Stomach (tissue), 4 donors: ENCODE results near the gene KCNK1.

Source experiments
- EP300 ChIP-seq: sonication (generic); formaldehyde crosslinking; IDR thresholded peaks from one replicate; pipeline ENCODE4 v1.6.1; 2017; ENCODE audit warnings: antibody characterized with exemption
- POLR2A ChIP-seq, 4 donors: fragments of 450-650 bp; IDR thresholded peaks; one replicate each; pipeline ENCODE4 v1.6.1; 2016; ENCODE audit warnings: antibody characterized with exemption in 4 of 4, control low read depth in 2 of 4, mild to moderate bottlenecking in 1 of 4, moderate library complexity in 1 of 4
- POLR2AphosphoS5 ChIP-seq, 3 donors: sonication (generic); formaldehyde crosslinking; IDR thresholded peaks; one replicate each; pipeline ENCODE4 v1.6.1; 2016; ENCODE audit warnings: antibody characterized with exemption in 3 of 3
- TF ChIP-seq, protein P1 (sequence below), 7 experiments: fragments of 450-650 bp in 4 of 7; fragments of 200-600 bp in 3 of 7; sonication (generic) in 3 of 7; IDR thresholded peaks; one replicate each; pipeline ENCODE4 v1.5.1; 2016 to 2019; ENCODE audit warnings: antibody characterized with exemption in 7 of 7, control low read depth in 2 of 7, mild to moderate bottlenecking in 1 of 7

DNA sequence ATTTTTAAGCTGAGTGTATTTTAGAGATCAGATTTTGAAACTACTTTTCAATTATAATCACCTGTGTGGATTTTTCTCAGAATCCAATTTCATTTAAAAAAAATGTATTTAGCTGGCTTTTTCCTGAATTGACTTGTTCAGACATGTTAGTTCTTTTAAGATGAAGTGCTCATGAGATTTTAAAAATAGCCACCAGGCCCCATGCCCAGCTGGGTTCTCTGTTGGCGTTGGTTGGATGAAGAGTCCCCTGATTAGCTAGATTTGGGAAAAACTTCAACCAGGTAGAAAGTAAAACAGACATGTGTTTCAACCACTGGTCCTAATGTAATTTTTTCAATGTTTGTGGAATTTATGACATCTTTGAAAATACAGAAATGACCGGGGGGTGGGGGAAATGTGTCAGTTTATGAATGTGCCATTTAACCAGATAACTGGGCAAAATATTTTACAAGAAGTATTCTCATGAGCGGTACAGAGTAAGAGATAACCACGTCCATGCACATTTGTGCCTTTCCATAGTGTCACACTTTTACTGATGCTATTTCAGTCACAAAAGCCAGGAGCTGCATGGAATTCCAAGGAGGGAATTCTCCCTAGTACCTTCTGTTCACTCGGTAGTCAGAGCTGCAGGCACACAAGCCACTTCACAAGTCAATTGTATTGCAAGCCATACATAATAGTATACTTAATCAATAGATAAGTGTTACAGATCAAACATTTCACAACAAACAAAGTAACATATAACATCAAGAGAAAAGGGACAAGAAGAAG is 51.1 kb downstream of the KCNK1 start:
- no peak for TF ChIP-seq POLR2AphosphoS5 (IDR thresholded peaks at IDR 0.05)
- TF ChIP-seq, protein P1, sequence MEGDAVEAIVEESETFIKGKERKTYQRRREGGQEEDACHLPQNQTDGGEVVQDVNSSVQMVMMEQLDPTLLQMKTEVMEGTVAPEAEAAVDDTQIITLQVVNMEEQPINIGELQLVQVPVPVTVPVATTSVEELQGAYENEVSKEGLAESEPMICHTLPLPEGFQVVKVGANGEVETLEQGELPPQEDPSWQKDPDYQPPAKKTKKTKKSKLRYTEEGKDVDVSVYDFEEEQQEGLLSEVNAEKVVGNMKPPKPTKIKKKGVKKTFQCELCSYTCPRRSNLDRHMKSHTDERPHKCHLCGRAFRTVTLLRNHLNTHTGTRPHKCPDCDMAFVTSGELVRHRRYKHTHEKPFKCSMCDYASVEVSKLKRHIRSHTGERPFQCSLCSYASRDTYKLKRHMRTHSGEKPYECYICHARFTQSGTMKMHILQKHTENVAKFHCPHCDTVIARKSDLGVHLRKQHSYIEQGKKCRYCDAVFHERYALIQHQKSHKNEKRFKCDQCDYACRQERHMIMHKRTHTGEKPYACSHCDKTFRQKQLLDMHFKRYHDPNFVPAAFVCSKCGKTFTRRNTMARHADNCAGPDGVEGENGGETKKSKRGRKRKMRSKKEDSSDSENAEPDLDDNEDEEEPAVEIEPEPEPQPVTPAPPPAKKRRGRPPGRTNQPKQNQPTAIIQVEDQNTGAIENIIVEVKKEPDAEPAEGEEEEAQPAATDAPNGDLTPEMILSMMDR (IDR thresholded peaks at IDR 0.05): no peak
- TF ChIP-seq POLR2A (IDR thresholded peaks at IDR 0.05): no peak
- no peak for TF ChIP-seq EP300
